Measurements from ENCODE around the gene SLC9A5.

Gene SLC9A5

GRCh38 chr16:67264866-67265265 lies 16.1 kb downstream of the SLC9A5 start:
- TF ChIP-seq EP300 (IDR thresholded peaks at IDR 0.05; ENCODE audit: borderline replicate concordance) (no peak), CEBPB (IDR thresholded peaks at IDR 0.05) (no peak), RAD21 (IDR thresholded peaks at IDR 0.05; ENCODE audit: low read depth) (no peak), YY1 (IDR thresholded peaks at IDR 0.05; ENCODE audit: low read depth) (no peak), CREB1 (IDR thresholded peaks at IDR 0.05; ENCODE audit: low read depth) (no peak), TAF1 (IDR thresholded peaks at IDR 0.05; ENCODE audit: low read depth) (no peak), MAX (IDR thresholded peaks at IDR 0.05) (no peak), EGR1 (IDR thresholded peaks at IDR 0.05) (no peak), FOXM1 (IDR thresholded peaks at IDR 0.05; ENCODE audit: borderline replicate concordance, low read depth) (no peak), ZBTB7A (IDR thresholded peaks at IDR 0.05; ENCODE audit: low read depth) (no peak)

GRCh38 chr16:67265834-67266233 lies 17.1 kb downstream of the SLC9A5 start:
- no peak for TF ChIP-seq MAX (IDR thresholded peaks at IDR 0.05)
- no peak for TF ChIP-seq USF1 (IDR thresholded peaks at IDR 0.05)
- no peak for TF ChIP-seq EP300 (IDR thresholded peaks at IDR 0.05; ENCODE audit: borderline replicate concordance)
- TF ChIP-seq RAD21 (IDR thresholded peaks at IDR 0.05; ENCODE audit: low read depth), result no peak
- no peak for TF ChIP-seq ZBTB7A (IDR thresholded peaks at IDR 0.05; ENCODE audit: low read depth)
- TF ChIP-seq TAF1 (IDR thresholded peaks at IDR 0.05; ENCODE audit: low read depth), result no peak
- TF ChIP-seq TEAD4 (IDR thresholded peaks at IDR 0.05), result no peak
- TF ChIP-seq FOXM1 (IDR thresholded peaks at IDR 0.05; ENCODE audit: borderline replicate concordance, low read depth), result no peak
- TF ChIP-seq YY1 (IDR thresholded peaks at IDR 0.05; ENCODE audit: low read depth), result no peak
- TF ChIP-seq EGR1 (IDR thresholded peaks at IDR 0.05), result no peak
- no peak for TF ChIP-seq CREB1 (IDR thresholded peaks at IDR 0.05; ENCODE audit: low read depth)
- no peak for TF ChIP-seq CEBPB (IDR thresholded peaks at IDR 0.05)
- no peak for TF ChIP-seq NFIC (IDR thresholded peaks at IDR 0.05)
- TF ChIP-seq TCF12 (IDR thresholded peaks at IDR 0.05; ENCODE audit: low read depth), result no peak
- no peak for TF ChIP-seq REST (IDR thresholded peaks at IDR 0.05; ENCODE audit: low read depth)

GRCh38 chr16:67268136-67268579 lies 19.4 kb downstream of the SLC9A5 start:
- TF ChIP-seq USF1 (IDR thresholded peaks at IDR 0.05) (no peak), REST (IDR thresholded peaks at IDR 0.05; ENCODE audit: low read depth) (no peak), EGR1 (IDR thresholded peaks at IDR 0.05) (no peak), TAF1 (IDR thresholded peaks at IDR 0.05; ENCODE audit: low read depth) (no peak), NFIC (IDR thresholded peaks at IDR 0.05) (no peak), MAX (IDR thresholded peaks at IDR 0.05) (no peak), CEBPB (IDR thresholded peaks at IDR 0.05) (no peak), ZBTB7A (IDR thresholded peaks at IDR 0.05; ENCODE audit: low read depth) (no peak), TCF12 (IDR thresholded peaks at IDR 0.05; ENCODE audit: low read depth) (no peak), TEAD4 (IDR thresholded peaks at IDR 0.05) (no peak)

- no peak for TF ChIP-seq CEBPB (IDR thresholded peaks at IDR 0.05)
- no peak for TF ChIP-seq TCF12 (IDR thresholded peaks at IDR 0.05; ENCODE audit: low read depth)
- no peak for TF ChIP-seq CREB1 (IDR thresholded peaks at IDR 0.05; ENCODE audit: low read depth)
- TF ChIP-seq EP300 (IDR thresholded peaks at IDR 0.05; ENCODE audit: borderline replicate concordance), result no peak
- TF ChIP-seq TAF1 (IDR thresholded peaks at IDR 0.05; ENCODE audit: low read depth), result no peak
- no peak for TF ChIP-seq ZBTB7A (IDR thresholded peaks at IDR 0.05; ENCODE audit: low read depth)
- TF ChIP-seq RAD21 (IDR thresholded peaks at IDR 0.05; ENCODE audit: low read depth), result no peak
- no peak for TF ChIP-seq MAX (IDR thresholded peaks at IDR 0.05)
- TF ChIP-seq FOXM1 (IDR thresholded peaks at IDR 0.05; ENCODE audit: borderline replicate concordance, low read depth), result no peak
These were observed 21.0 kb downstream of the SLC9A5 start for GRCh38 chr16:67269766-67270165.

GRCh38 chr16:67270931-67271338 lies 22.2 kb downstream of the SLC9A5 start:
- no peak for TF ChIP-seq TCF12 (IDR thresholded peaks at IDR 0.05; ENCODE audit: low read depth)

GRCh38 chr16:67271446-67271845 lies 22.7 kb downstream of the SLC9A5 start:
- TF ChIP-seq EGR1 (IDR thresholded peaks at IDR 0.05), result no peak
- no peak for TF ChIP-seq CREB1 (IDR thresholded peaks at IDR 0.05; ENCODE audit: low read depth)
- TF ChIP-seq CEBPB (IDR thresholded peaks at IDR 0.05), result no peak
- no peak for TF ChIP-seq NFIC (IDR thresholded peaks at IDR 0.05)
- TF ChIP-seq YY1 (IDR thresholded peaks at IDR 0.05; ENCODE audit: low read depth), result no peak
- TF ChIP-seq ZBTB7A (IDR thresholded peaks at IDR 0.05; ENCODE audit: low read depth), result no peak
- TF ChIP-seq FOXM1 (IDR thresholded peaks at IDR 0.05; ENCODE audit: borderline replicate concordance, low read depth), result no peak
- TF ChIP-seq RAD21 (IDR thresholded peaks at IDR 0.05; ENCODE audit: low read depth), result no peak
- TF ChIP-seq TAF1 (IDR thresholded peaks at IDR 0.05; ENCODE audit: low read depth), result no peak
- no peak for TF ChIP-seq TCF12 (IDR thresholded peaks at IDR 0.05; ENCODE audit: low read depth)
- TF ChIP-seq MAX (IDR thresholded peaks at IDR 0.05), result no peak
- no peak for TF ChIP-seq TEAD4 (IDR thresholded peaks at IDR 0.05)
- no peak for TF ChIP-seq EP300 (IDR thresholded peaks at IDR 0.05; ENCODE audit: borderline replicate concordance)
- no peak for TF ChIP-seq USF1 (IDR thresholded peaks at IDR 0.05)
- no peak for TF ChIP-seq REST (IDR thresholded peaks at IDR 0.05; ENCODE audit: low read depth)
